Astrocyte (in vitro differentiated cells and primary cell): ENCODE measurements around the gene ARMCX1.

Experiments
- CTCF ChIP-seq: IDR thresholded peaks from 2 replicates; pipeline ENCODE4 v1.5.1; 2011; ENCODE audit warnings: low read depth, mild to moderate bottlenecking, inconsistent platforms, low read length, moderate library complexity; ENCODE audit not compliant: insufficient read depth
- EZH2 ChIP-seq: IDR thresholded peaks from 2 replicates; pipeline ENCODE4 v1.6.1; 2012; ENCODE audit warnings: mild to moderate bottlenecking, low read length, inconsistent platforms; ENCODE audit not compliant: insufficient read depth

- no peak for TF ChIP-seq CTCF
- no peak for TF ChIP-seq EZH2
Observed at GRCh38 chrX:101530944-101531343, 19.4 kb upstream of the ARMCX1 start.
